GM23248 (cell line): ENCODE data around the gene NGEF. TPM values are rescaled to one million over a fixed set of nuclear protein-coding genes. Genes with fewer than 3 reads are reported as not detected.

Experiments
- DNase-seq: peaks from one replicate; pipeline ENCODE4 v3.0.0-alpha.2; 2015
- H2AFZ ChIP-seq: fragments of 200-600 bp; sonication (generic); 2 replicates; pipeline ENCODE4 v1.6.1; 2016; ENCODE audit warnings: antibody characterized with exemption
- H3F3A ChIP-seq: fragments of 200-600 bp; sonication (generic); 2 replicates; pipeline ENCODE4 v1.6.1; 2016; ENCODE audit warnings: mild to moderate bottlenecking, antibody characterized with exemption, mixed run types; ENCODE audit not compliant: insufficient read depth
- H3K27ac ChIP-seq: fragments of 200-600 bp; sonication (generic); 2 replicates; pipeline ENCODE4 v1.5.1; 2016; ENCODE audit warnings: mild to moderate bottlenecking
- H3K27me3 ChIP-seq: fragments of 200-600 bp; sonication (generic); replicated peaks from 2 replicates; pipeline ENCODE4 v1.6.1; 2016; ENCODE audit warnings: mild to moderate bottlenecking; ENCODE audit not compliant: insufficient read depth
- H3K36me3 ChIP-seq: fragments of 200-600 bp; sonication (generic); 2 replicates; pipeline ENCODE4 v1.6.1; 2016; ENCODE audit warnings: low read depth, mild to moderate bottlenecking
- H3K4me1 ChIP-seq: fragments of 200-600 bp; sonication (generic); 2 replicates; pipeline ENCODE4 v1.6.1; 2016; ENCODE audit warnings: mild to moderate bottlenecking; ENCODE audit not compliant: insufficient read depth
- H3K4me2 ChIP-seq: fragments of 200-600 bp; sonication (generic); one replicate; pipeline ENCODE4 v1.6.1; 2016; ENCODE audit warnings: mild to moderate bottlenecking; ENCODE audit not compliant: unreplicated experiment
- H3K4me3 ChIP-seq: fragments of 200-600 bp; sonication (generic); 2 replicates; pipeline ENCODE4 v1.5.1; 2016; ENCODE audit warnings: mild to moderate bottlenecking
- H3K79me2 ChIP-seq: fragments of 200-600 bp; sonication (generic); 2 replicates; pipeline ENCODE4 v1.6.1; 2016; ENCODE audit warnings: mild to moderate bottlenecking; ENCODE audit not compliant: insufficient read depth
- H3K9ac ChIP-seq: fragments of 200-600 bp; sonication (generic); 2 replicates; pipeline ENCODE4 v1.6.1; 2016; ENCODE audit warnings: mild to moderate bottlenecking
- H3K9me2 ChIP-seq: fragments of 200-600 bp; sonication (generic); 2 replicates; pipeline ENCODE4 v1.6.1; 2016; ENCODE audit warnings: mixed run types, mild to moderate bottlenecking, moderate library complexity; ENCODE audit not compliant: insufficient read depth
- H3K9me3 ChIP-seq: fragments of 200-600 bp; sonication (generic); one replicate; pipeline ENCODE4 v1.6.1; 2017; ENCODE audit warnings: low read depth
- H4K20me1 ChIP-seq: fragments of 200-600 bp; sonication (generic); 2 replicates; pipeline ENCODE4 v1.6.0; 2016; ENCODE audit not compliant: insufficient read depth
- EZH2 ChIP-seq: fragments of 200-600 bp; sonication (generic); IDR thresholded peaks from 2 replicates; pipeline ENCODE4 v1.6.1; 2018; ENCODE audit warnings: antibody characterized with exemption, mild to moderate bottlenecking; ENCODE audit not compliant: insufficient read depth, poor library complexity, severe bottlenecking
- EZH2phosphoT487 ChIP-seq: fragments of 200-600 bp; sonication (generic); IDR thresholded peaks from 2 replicates; pipeline ENCODE4 v1.6.1; 2018; ENCODE audit warnings: antibody characterized with exemption, moderate library complexity, mild to moderate bottlenecking, low read depth; ENCODE audit not compliant: insufficient read depth
- WGBS, 2 experiments: methylation state at CpG; one replicate each; pipeline ENCODE4 v1.1.6; 2015 to 2017; ENCODE audit warnings: low lambda C conversion rate in 2 of 2, low coverage in 1 of 2; ENCODE audit errors: missing lambda C conversion rate in 2 of 2; 5-methylcytosine and 5-hydroxymethylcytosine counted together
- in situ Hi-C: fragments of 300-500 bp; cut with MboI; formaldehyde crosslinking; loops from 2 replicates; pipeline ENCODE4 v1.15.0; 2020
- polyA plus RNA-seq: library from polyadenylated mRNA; unstranded; fragments of >200 nt; fragmentation: Nextera tagmentation; extraction: Ambion mirVana; gene quantifications from 2 replicates; pipeline ENCODE4 v1.2.1, GENCODE V29; 2016
- total RNA-seq: library from RNA; depleted of rRNA; stranded (reverse); fragments of >200 nt; shearing (Covaris generic); gene quantifications from 2 replicates; pipeline ENCODE4 v1.2.3, GENCODE V29; 2014

Gene NGEF
- total and polyA plus RNA-seq, 2 experiments from 2014 or later: 0.43 TPM; not detected in 1

DNA sequence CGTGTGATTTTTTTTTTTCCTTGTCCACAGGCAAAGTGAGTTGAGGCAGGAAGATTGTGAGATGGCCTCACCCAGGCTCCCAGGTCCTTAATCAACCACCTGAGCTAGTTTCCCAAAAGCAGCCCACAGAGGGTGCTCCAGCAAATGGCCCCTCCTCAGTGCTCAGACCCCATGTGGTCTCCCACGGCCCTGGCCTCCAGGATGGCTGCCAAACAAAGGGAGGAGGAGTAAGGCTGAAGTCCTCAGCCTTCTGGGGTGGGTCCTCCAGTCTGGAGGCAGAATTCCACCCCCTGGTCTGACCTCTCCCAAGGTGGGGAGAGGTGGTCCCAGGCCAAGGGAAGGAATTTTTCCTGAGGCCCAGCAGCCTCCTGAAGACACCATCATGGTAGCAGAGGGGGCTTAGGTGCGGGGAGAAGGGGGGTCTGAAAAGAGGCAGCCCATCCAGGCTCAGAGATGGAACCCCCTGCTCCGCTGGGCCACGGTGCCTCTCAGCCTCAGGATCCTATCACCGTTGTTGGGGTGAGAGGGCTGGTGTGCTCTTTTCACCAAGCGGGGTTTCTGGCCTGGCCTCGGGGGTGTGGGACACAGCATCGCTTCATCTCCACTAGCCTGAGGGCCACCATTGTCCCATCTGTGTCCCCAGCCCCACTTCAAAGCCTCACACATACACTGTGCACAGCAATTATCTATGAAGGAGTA lies 2.3 kb downstream of the NGEF start:
- Histone ChIP-seq H3K9me3 (no peaks in the 10 kb centered on the region), H4K20me1 (no peaks in the 10 kb centered on the region), H3F3A (no peaks in the 10 kb centered on the region), H3K4me1 (no peaks in the 10 kb centered on the region), H3K4me3 (no peak overlapping the region), H2AFZ (no peak overlapping the region), H3K4me2 (no peak overlapping the region), H3K36me3 (no peaks in the 10 kb centered on the region), H3K27ac (no peak overlapping the region), H3K9ac (no peak overlapping the region), H3K79me2 (no peaks in the 10 kb centered on the region), H3K9me2 (no peaks in the 10 kb centered on the region), H3K27me3 (peaks cover 10% of the 10 kb centered on the region; the same call in 1 of the 2 replicates)
- no peak for DNase-seq
- no peak for TF ChIP-seq EZH2
- TF ChIP-seq EZH2phosphoT487: no peak
- WGBS, 2 experiments: 50 to 58% methylated on average over 8 to 9 of the region's 9 CpGs
- in situ Hi-C loops: no loop called here

DNA sequence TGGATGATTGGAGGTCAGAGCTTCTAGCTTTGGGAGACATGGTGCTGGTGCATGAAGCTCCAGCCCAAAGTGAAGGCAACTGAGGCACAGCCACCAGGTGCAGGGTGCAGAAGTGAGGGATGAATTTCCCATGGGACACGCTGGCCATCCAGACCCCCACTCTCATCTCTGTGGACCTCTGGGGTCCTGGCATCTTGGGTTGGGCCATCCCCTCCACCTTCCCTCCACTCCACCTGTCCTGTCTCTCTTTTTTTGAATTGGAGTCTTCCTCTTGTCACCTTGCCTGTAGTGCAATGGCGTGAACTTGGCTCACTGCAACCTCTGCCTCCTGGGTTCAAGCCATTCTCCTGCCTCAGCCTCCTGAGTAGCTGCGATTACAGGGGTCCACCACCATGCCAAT lies 3.4 kb downstream of the NGEF start:
- H3K9me2 ChIP-seq: no peaks in the 10 kb centered on the region
- in situ Hi-C loops: no loop called here
- no peak for DNase-seq
- H3K4me1 ChIP-seq: no peaks in the 10 kb centered on the region
- H2AFZ ChIP-seq: no peak overlapping the region
- H3K36me3 ChIP-seq: no peaks in the 10 kb centered on the region
- peaks cover 20% of the 10 kb centered on the region for H3K27me3 ChIP-seq
- H3K9me3 ChIP-seq: no peaks in the 10 kb centered on the region
- no peak overlapping the region for H3K4me3 ChIP-seq
- H4K20me1 ChIP-seq: no peaks in the 10 kb centered on the region
- no peak overlapping the region for H3K4me2 ChIP-seq
- no peak overlapping the region for H3K9ac ChIP-seq
- WGBS, 2 experiments: 52 to 64% methylated on average over 3 of the region's 3 CpGs
- no peak overlapping the region for H3K27ac ChIP-seq
- no peaks in the 10 kb centered on the region for H3F3A ChIP-seq
- no peaks in the 10 kb centered on the region for H3K79me2 ChIP-seq
- TF ChIP-seq EZH2phosphoT487 (no peak), EZH2 (no peak)

- TF ChIP-seq EZH2: no peak
- TF ChIP-seq EZH2phosphoT487: no peak
- in situ Hi-C loops: no loop called here
- Histone ChIP-seq H2AFZ (no peak overlapping the region), H3K27ac (no peak overlapping the region), H3K36me3 (no peaks in the 10 kb centered on the region), H3K4me3 (no peak overlapping the region), H3K9ac (no peak overlapping the region), H3K4me1 (no peaks in the 10 kb centered on the region), H4K20me1 (no peaks in the 10 kb centered on the region), H3K9me3 (no peaks in the 10 kb centered on the region), H3K27me3 (peaks cover 16% of the 10 kb centered on the region), H3F3A (no peaks in the 10 kb centered on the region), H3K4me2 (no peak overlapping the region), H3K9me2 (no peaks in the 10 kb centered on the region), H3K79me2 (no peaks in the 10 kb centered on the region)
- no peak for DNase-seq
- WGBS, 2 experiments: 11 to 13% methylated on average over 3 of the region's 3 CpGs
Measured at GRCh38 chr2:233007739-233008138, 5.3 kb downstream of the NGEF start.

DNA sequence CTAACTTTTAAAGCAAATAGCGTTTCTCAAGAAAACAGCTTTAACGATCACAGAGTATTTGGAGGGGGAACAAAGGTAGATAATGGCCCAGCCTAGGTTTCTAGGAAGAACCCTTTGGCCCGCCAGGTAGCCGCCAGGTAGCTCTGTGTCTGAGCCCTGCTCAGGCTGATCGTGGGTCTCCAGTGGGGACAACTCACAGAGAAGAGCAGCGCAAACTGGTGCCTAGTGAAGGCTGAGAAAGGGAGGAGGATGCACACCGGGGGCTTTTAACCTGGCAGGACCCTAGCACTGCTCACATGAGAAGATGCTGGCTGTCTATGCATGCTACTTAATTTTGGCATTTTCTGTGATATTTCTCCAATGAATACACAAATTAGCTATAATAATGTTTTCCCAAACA lies 5.8 kb downstream of the NGEF start:
- Histone ChIP-seq H3K27ac (no peak overlapping the region), H3K4me3 (no peak overlapping the region), H3K9me2 (no peaks in the 10 kb centered on the region), H4K20me1 (no peaks in the 10 kb centered on the region), H3K4me2 (no peak overlapping the region), H3K9me3 (no peaks in the 10 kb centered on the region), H3K27me3 (peaks cover 16% of the 10 kb centered on the region), H3K9ac (no peak overlapping the region), H3F3A (no peaks in the 10 kb centered on the region), H3K4me1 (no peaks in the 10 kb centered on the region), H3K36me3 (no peaks in the 10 kb centered on the region), H3K79me2 (no peaks in the 10 kb centered on the region), H2AFZ (no peak overlapping the region)
- DNase-seq: no peak
- TF ChIP-seq EZH2 (no peak), EZH2phosphoT487 (no peak)
- WGBS, 2 experiments: 52 to 58% methylated on average over 7 of the region's 7 CpGs
- in situ Hi-C loops: no loop called here

- Histone ChIP-seq H3K4me3 (no peak overlapping the region), H3K36me3 (no peaks in the 10 kb centered on the region), H3K9ac (no peak overlapping the region), H3K9me2 (no peaks in the 10 kb centered on the region), H3K27ac (no peak overlapping the region), H3K27me3 (peaks cover 16% of the 10 kb centered on the region), H3K4me1 (no peaks in the 10 kb centered on the region), H3K79me2 (no peaks in the 10 kb centered on the region), H3F3A (no peaks in the 10 kb centered on the region), H3K9me3 (no peaks in the 10 kb centered on the region), H2AFZ (no peak overlapping the region), H3K4me2 (no peak overlapping the region), H4K20me1 (no peaks in the 10 kb centered on the region)
- TF ChIP-seq EZH2 (no peak), EZH2phosphoT487 (no peak)
- 63 to 64% methylated on average over 6 of the region's 6 CpGs for WGBS, 2 experiments
- no peak for DNase-seq
- in situ Hi-C loops: no loop called here
Measured at GRCh38 chr2:233006648-233007047, 6.4 kb downstream of the NGEF start.
